Cardiac muscle cell (in vitro differentiated cells and primary cell): Measurements from ENCODE around the gene FASTKD1. TPM values are rescaled to one million over a fixed set of nuclear protein-coding genes. Genes with fewer than 3 reads are reported as not detected.
A peak's percentile ranks its signal among the peaks of the same experiment; 100 is the strongest.
"Not testable (repeated sequence)": the region's sequence is repeated elsewhere in the genome, so short reads cannot be mapped to it uniquely, and the experiment has no call there.

ENCODE experiments used
- DNase-seq, 2 donors: peaks; one replicate each; pipeline versions ENCODE4 v3.0.0 to v3.0.0-alpha.2; 2010 to 2017; ENCODE audit warnings: low read depth in 1 of 2, low spot score in 1 of 2
- H3K27ac ChIP-seq: fragments of 200-600 bp; sonication (generic); 2 replicates; pipeline ENCODE4 v1.5.1; 2016
- H3K27me3 ChIP-seq: fragments of 200-600 bp; sonication (generic); 2 replicates; pipeline ENCODE4 v1.6.0; 2016; ENCODE audit warnings: control low read depth
- H3K36me3 ChIP-seq: fragments of 200-600 bp; sonication (generic); 2 replicates; pipeline ENCODE4 v1.5.1; 2016; ENCODE audit warnings: control low read depth
- H3K4me1 ChIP-seq: fragments of 200-600 bp; sonication (generic); 2 replicates; pipeline ENCODE4 v1.8.1; 2017; ENCODE audit warnings: low read depth, mild to moderate bottlenecking, mixed run types
- H3K4me3 ChIP-seq: fragments of 200-600 bp; sonication (generic); 2 replicates; pipeline ENCODE4 v1.5.1; 2016; ENCODE audit warnings: mild to moderate bottlenecking
- H3K9me3 ChIP-seq: fragments of 200-600 bp; sonication (generic); 2 replicates; pipeline ENCODE4 v1.5.1; 2017; ENCODE audit warnings: low read depth, mild to moderate bottlenecking, control low read depth
- CTCF ChIP-seq: IDR thresholded peaks from 2 replicates; pipeline ENCODE4 v1.5.1; 2012; ENCODE audit warnings: low read depth, mild to moderate bottlenecking, low read length
- polyA plus RNA-seq: library from polyadenylated mRNA; unstranded; fragments of >200 nt; fragmentation: Nextera tagmentation; extraction: Ambion mirVana; gene quantifications from 2 replicates; pipeline ENCODE4 v1.2.1, GENCODE V29; 2016
- total RNA-seq: library from RNA; depleted of rRNA; stranded (reverse); fragments of >200 nt; gene quantifications from 2 replicates; pipeline ENCODE4 v1.2.3, GENCODE V29; 2016

FASTKD1 gene
- total and polyA plus RNA-seq, 2 experiments from 2014 or later: 41.3 to 62.4 TPM

GRCh38 chr2:169573974-169574299 lies 272 bp upstream of the FASTKD1 start:
- H3K27me3 ChIP-seq: peaks cover 5% of the 10 kb centered on the region
- H3K9me3 ChIP-seq: no peaks in the 10 kb centered on the region
- H3K4me1 ChIP-seq: peaks cover 24% of the 10 kb centered on the region
- peaks cover 4% of the 10 kb centered on the region for H3K36me3 ChIP-seq
- no peak for TF ChIP-seq CTCF
- peak overlapping the region; percentile 89 for H3K27ac ChIP-seq
- no peak for DNase-seq
- H3K4me3 ChIP-seq: peak overlapping the region; percentile 49

GRCh38 chr2:169572821-169573159 lies 875 bp downstream of the FASTKD1 start:
- H3K27me3 ChIP-seq: no peaks in the 10 kb centered on the region
- DNase-seq: no peak
- H3K4me1 ChIP-seq: peaks cover 24% of the 10 kb centered on the region
- peak overlapping the region; percentile 89 for H3K27ac ChIP-seq
- no peak for TF ChIP-seq CTCF
- H3K4me3 ChIP-seq: peak overlapping the region; percentile 49
- H3K9me3 ChIP-seq: no peaks in the 10 kb centered on the region
- H3K36me3 ChIP-seq: peaks cover 6% of the 10 kb centered on the region

- Histone ChIP-seq H3K4me3 (peak overlapping the region; percentile 49), H3K9me3 (no peaks in the 10 kb centered on the region), H3K27me3 (no peaks in the 10 kb centered on the region), H3K27ac (peak overlapping the region; percentile 89), H3K36me3 (peaks cover 12% of the 10 kb centered on the region), H3K4me1 (peaks cover 24% of the 10 kb centered on the region)
- no peak for TF ChIP-seq CTCF
- DNase-seq: no peak
These were observed 1.5 kb downstream of the FASTKD1 start for GRCh38 chr2:169572189-169572588.

GRCh38 chr2:169571571-169571970 lies 2.1 kb downstream of the FASTKD1 start:
- Histone ChIP-seq H3K4me1 (peaks cover 24% of the 10 kb centered on the region), H3K27ac (no peak overlapping the region), H3K9me3 (no peaks in the 10 kb centered on the region), H3K27me3 (no peaks in the 10 kb centered on the region), H3K36me3 (peaks cover 15% of the 10 kb centered on the region), H3K4me3 (peak overlapping the region; percentile 49)
- no peak for TF ChIP-seq CTCF
- no peak for DNase-seq

- H3K9me3 ChIP-seq, H3K27me3 ChIP-seq, DNase-seq, H3K4me3 ChIP-seq, H3K27ac ChIP-seq: not testable (repeated sequence)
- peaks cover 15% of the 10 kb centered on the region for H3K36me3 ChIP-seq
- H3K4me1 ChIP-seq: peaks cover 24% of the 10 kb centered on the region
These were observed 2.9 kb downstream of the FASTKD1 start for GRCh38 chr2:169570752-169571151.

GRCh38 chr2:169569948-169570347 lies 3.7 kb downstream of the FASTKD1 start:
- Histone ChIP-seq H3K27me3 (no peaks in the 10 kb centered on the region), H3K4me1 (peaks cover 24% of the 10 kb centered on the region), H3K9me3 (no peaks in the 10 kb centered on the region), H3K36me3 (peaks cover 15% of the 10 kb centered on the region), H3K4me3 (no peak overlapping the region), H3K27ac (no peak overlapping the region)
- TF ChIP-seq CTCF: no peak
- DNase-seq: no peak
